ENCODE results near the gene KRTAP4-7.

DNA sequence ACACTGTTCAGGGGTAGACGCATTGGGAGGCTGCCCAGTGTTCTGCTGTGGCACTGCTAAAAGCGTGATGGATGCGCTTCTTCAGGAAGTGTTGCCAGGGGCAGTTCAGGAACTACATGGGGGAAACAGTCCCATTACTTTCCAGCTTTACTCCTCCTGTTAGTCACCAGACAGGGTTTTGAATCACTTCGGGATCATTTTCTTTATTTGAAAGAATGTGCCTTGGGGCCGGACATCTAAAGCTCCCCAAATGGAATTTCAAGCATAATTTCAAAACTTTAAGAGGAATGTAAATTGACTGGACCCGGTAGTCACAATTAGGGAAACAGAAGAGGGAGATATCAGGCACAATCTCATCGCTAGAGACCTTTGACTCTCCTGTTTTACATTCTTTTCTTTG, 35.5 kb upstream of the KRTAP4-7 start:
- TF ChIP-seq, protein P1, sequence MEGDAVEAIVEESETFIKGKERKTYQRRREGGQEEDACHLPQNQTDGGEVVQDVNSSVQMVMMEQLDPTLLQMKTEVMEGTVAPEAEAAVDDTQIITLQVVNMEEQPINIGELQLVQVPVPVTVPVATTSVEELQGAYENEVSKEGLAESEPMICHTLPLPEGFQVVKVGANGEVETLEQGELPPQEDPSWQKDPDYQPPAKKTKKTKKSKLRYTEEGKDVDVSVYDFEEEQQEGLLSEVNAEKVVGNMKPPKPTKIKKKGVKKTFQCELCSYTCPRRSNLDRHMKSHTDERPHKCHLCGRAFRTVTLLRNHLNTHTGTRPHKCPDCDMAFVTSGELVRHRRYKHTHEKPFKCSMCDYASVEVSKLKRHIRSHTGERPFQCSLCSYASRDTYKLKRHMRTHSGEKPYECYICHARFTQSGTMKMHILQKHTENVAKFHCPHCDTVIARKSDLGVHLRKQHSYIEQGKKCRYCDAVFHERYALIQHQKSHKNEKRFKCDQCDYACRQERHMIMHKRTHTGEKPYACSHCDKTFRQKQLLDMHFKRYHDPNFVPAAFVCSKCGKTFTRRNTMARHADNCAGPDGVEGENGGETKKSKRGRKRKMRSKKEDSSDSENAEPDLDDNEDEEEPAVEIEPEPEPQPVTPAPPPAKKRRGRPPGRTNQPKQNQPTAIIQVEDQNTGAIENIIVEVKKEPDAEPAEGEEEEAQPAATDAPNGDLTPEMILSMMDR (conservative IDR thresholded peaks at IDR 0.05; ENCODE audit: low read depth, low read length), result no peak
- TF ChIP-seq MAZ (IDR thresholded peaks at IDR 0.05; ENCODE audit: borderline replicate concordance, low read depth, low read length), result no peak
- TF ChIP-seq RAD21 (IDR thresholded peaks at IDR 0.05; ENCODE audit: low read length), result 0 out of 2 replicates have a peak, but pooled peaks have one; percentile 1
